ENCODE data around the gene RAP1GDS1.

The RAP1GDS1 gene

DNA sequence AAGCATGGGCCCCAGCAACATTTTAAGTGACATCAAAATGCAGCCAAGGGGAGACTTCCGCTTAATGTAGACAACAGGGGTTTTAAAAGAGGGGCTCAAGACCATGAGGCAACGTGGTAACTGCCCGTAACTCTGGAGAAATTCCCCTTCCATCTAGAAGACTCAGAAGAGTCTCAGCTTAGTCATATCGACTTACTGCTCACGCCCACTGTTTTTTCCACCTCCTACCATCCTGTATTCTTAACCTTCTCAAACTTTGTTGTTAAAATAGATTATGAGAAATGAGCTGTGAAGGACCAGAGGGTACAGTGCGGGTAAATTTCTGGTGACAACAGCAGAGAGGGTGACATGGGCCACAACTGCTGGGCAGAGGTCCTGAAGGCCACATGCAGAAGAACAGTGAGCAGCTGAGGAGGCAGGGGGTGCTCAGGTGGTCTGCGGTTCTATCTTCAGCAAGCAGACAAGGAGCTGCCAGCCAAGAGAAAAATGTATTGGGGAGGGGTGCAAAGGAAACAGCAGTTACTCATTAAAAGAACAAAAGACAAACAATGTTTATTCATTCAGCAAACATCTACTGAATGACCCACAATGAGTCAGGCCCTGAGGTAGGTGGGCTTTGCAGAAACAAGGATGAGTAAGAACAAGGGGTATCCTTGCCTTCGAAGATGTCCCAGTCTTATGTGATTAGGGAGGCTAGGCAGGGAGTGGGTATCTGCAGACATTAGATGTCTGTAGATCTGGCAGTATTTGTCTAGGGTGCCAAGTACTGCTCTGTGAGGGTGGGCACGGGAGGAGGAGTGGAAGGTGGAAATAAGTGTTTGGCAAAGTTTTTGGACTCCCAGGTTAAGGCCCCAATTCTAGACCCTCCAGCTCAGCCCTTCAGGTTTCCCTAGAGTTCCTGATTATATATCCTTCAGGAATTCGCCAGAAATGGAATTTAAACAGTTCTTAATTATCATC, 221.9 kb downstream of the RAP1GDS1 start:
- no peak for DNase-seq (ENCODE audit: low spot score)

DNA sequence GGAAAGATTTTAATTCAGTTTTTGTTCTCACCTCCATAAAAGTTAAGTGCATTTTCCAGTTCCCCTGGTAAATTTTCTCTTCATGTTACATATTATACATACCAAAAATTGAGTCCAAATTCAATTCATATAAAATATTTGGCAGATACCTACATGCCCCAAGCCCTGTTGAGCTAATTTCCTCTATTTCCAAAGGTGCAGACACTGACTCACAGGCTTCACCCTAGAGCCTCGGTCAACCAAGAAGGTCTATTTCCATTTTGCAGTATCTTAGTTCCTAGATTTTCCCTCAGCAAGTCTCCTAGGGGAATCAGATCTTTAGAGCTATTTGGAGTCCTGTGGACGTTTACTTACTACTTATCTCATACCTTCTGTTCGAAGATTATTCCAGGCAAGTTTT, 222.8 kb downstream of the RAP1GDS1 start:
- no peak for DNase-seq (ENCODE audit: low spot score)

DNA sequence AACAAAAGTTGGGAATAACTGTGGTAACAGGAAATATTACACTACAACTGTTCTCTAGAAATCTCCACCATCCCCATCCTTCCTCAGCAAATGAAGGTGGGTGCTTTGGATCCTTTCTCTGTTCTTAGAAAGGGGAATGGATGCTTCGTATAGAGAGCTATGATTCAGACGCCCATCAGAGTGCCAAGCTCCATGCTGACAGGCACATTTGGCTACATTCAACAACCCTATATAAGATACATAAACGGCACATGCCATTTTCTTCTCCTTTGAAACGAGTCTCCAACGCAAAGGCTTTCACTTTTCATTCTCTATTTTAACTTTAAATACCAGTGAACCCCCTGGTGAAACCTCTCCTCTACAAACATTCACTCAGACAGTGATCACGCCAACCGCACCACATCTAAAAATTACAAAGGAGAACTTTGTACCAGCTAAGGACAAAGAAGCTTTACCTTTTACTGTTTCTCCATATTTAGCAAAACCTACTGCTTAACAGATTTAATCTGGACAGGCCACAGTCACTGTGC, 224.7 kb downstream of the RAP1GDS1 start:
- DNase-seq (ENCODE audit: low spot score) = no peak

DNA sequence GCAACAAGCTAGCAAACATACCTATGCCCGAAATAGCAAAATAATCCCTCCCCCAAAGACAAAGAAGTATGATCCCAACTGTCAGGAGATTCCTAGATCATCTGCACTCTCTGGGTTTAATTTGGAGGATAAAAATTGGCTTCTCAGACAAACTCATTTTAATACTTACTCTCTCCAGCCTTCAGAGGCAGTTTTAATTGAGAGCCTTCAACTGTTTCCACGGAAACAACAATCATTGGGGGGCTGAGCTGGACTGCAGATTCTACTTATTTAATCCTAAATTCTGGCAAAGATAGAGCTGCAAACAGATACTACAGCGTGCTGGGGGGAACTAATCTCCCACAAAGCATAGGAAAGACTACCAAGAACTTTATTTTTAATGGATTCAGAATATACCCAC, 229.1 kb downstream of the RAP1GDS1 start:
- DNase-seq (ENCODE audit: low spot score) = no peak

DNA sequence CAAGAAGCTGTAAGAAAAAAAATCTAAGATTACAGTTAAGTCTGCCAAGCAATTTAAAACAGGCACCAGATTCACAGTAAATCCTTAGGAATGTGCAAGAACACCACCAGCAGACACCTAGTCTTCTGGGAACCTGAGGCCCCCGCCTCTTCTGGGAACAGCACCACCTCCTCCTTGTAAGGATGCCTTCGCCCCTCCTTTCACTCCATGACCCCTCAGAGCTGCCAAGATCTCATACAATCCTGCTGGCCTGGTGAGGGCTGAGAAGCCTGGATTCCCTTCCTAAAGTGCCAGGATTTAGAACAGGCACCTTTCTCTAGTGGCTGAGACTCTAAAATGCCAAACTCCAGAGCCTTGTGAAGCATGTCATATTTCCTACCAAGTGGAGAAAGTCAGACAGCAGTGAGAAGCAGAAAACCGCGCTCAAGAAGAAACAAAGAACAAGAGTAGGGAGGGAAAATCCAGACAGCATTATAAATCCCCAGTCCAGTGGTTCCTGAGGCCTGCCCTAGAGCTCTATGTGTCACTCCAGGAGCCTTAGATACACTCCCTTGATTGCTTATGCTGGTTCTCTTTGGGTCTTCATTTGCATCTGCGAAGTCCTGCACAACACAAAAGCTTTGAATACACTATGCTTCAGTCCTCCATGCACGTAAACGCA, 230.8 kb downstream of the RAP1GDS1 start:
- DNase-seq (ENCODE audit: low spot score) = no peak

DNA sequence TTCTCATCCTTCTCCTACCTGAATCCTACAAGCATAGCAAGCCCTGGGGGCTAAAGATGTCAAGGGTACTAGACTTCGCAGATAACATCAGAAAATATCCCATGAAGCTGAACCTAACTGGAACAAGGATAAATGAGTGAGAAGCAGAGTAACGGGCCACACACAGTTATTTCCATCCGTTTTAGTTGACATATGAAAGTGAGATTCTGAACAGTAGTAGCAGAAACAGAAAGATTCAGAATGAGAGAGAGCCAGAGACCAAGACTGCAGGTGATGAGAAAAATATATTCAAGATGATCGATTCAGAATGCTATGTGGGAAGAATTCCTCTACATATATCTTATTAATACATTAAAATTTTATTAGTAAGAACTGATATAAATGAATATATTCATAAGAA, 232.1 kb downstream of the RAP1GDS1 start:
- no peak for DNase-seq (ENCODE audit: low spot score)

Data from CD4-positive, alpha-beta T cell treated with Interleukin-2 at 100 ng/mL for 4 hours (primary cell).